Measurements from ENCODE around the gene SHMT2. TPM values are rescaled to one million over a fixed set of nuclear protein-coding genes. Genes with fewer than 3 reads are reported as not detected.
A peak's percentile ranks its signal among the peaks of the same experiment; 100 is the strongest.

The SHMT2 gene
- total RNA-seq, 2 donors from 2014 or later = 49.6 to 51.4 TPM

- WGBS = 81% methylated on average over 5 of the region's 5 CpGs
- TF ChIP-seq CTCF (IDR thresholded peaks at IDR 0.05) (no peak), POLR2AphosphoS5 (IDR thresholded peaks at IDR 0.05) (peak; percentile 77)
- H3K27me3 ChIP-seq (replicated peaks; ENCODE audit: insufficient read depth) = peaks cover 2% of the 10 kb centered on the region
- H3K4me3 ChIP-seq = no peak overlapping the region
- peak; percentile 67 for DNase-seq (ENCODE audit: low spot score)
- no peaks in the 10 kb centered on the region for H3K36me3 ChIP-seq
- H3K4me1 ChIP-seq (replicated peaks) = peaks cover 20% of the 10 kb centered on the region
- peak overlapping the region in 1 of 2 donors; percentile 42 for H3K27ac ChIP-seq
- intact Hi-C loops (cut with DNase I) = no loop called here
- no peaks in the 10 kb centered on the region for H3K9me3 ChIP-seq
These were observed 11.3 kb upstream of the SHMT2 start for GRCh38 chr12:57218030-57218853.

DNA sequence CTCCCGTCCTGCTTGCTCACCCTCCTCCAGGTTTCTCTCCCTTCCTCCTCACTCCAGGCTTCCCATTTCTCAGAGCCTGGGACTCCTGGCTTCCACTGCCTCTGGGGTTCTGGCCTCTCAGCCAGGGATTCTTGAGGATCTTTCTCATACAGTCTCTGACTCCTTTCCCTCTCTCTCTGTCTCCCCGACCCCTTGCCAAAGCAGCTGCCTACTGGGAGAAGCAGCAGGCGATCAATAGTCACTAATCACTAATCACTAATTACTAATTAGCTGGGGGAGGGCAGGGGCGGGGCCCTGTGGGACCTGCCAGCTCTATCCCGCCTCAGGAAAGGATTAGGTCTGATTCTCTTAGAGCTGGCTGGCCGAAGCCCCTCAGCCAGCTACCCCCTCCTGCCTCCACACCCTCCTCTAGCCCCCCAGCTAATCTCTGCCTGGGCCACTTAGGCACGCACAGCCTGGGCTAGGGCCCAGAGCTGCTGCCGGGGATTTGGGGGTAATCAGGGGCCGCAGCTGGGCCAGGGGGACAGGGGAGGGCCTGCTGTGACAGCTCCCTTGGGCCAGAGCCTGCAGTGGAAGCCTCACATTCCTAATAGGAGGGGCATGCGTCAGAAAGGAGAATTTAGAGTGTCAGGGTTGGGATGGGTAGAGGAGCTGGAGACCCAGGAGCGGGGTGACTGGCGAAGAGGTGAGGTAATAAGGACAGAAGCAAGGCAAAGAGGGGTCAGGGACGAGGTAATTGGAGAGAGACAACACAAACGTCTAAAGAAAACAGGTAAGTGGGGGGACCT is 10.1 kb upstream of the SHMT2 start:
- WGBS = 72% methylated on average over 14 of the region's 14 CpGs
- intact Hi-C loops (cut with DNase I) = no loop called here
- H3K36me3 ChIP-seq = no peaks in the 10 kb centered on the region
- no peak for TF ChIP-seq POLR2AphosphoS5 (IDR thresholded peaks at IDR 0.05)
- no peak for TF ChIP-seq POLR2A (IDR thresholded peaks at IDR 0.05)
- TF ChIP-seq CTCF (IDR thresholded peaks at IDR 0.05) = no peak
- H3K27me3 ChIP-seq (replicated peaks; ENCODE audit: insufficient read depth) = peaks cover 2% of the 10 kb centered on the region
- peaks cover 12% of the 10 kb centered on the region for H3K4me1 ChIP-seq (replicated peaks)
- no peak overlapping the region for H3K27ac ChIP-seq
- no peaks in the 10 kb centered on the region for H3K9me3 ChIP-seq
- DNase-seq (ENCODE audit: low spot score) = no peak
- no peak overlapping the region for H3K4me3 ChIP-seq

DNA sequence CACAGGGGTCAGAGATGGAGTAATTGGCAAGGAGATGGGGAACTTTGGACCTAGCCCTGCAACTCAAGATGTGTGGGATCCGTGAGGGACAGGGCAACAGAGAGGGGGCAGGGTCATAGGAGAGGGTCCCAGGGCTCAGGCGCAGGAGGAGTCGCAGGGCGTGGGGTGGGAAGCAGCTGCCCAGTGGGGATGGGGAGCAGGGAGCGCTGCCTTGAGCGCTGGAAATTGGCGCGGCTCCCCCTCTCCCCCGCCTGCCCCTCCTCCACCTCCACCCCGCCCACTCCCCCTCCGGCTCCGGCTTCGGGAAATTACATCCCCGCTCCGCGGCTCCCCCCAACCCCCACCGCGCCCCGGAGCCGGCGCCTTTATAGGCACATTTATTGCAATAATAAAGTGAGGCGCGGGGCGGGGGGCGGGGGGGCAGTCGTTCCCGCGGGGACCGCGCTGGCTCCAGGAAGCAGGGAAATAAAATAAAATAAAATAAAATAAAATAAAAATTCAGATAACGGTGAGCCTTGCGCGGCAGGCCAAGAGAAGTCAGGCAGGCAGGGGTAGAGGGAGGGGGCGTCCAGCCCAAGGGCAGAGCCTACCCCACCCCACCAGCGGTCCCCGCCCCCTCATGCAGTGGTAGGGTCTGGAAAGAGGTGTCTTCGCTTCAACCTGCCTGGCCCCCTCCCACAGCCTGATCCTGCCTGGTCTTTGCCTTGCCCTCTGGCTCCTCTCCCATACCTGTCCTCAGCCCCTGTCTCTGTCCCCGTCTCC is 9.3 kb upstream of the SHMT2 start:
- Histone ChIP-seq H3K27ac (no peak overlapping the region), H3K27me3 (replicated peaks; ENCODE audit: insufficient read depth) (peaks cover 5% of the 10 kb centered on the region), H3K4me1 (replicated peaks) (peaks cover 12% of the 10 kb centered on the region), H3K4me3 (no peak overlapping the region), H3K9me3 (no peaks in the 10 kb centered on the region), H3K36me3 (no peaks in the 10 kb centered on the region)
- intact Hi-C loops (cut with DNase I) = no loop called here
- DNase-seq (ENCODE audit: low spot score) = no peak
- 7% methylated on average over 38 of the region's 38 CpGs for WGBS
- no peak for TF ChIP-seq POLR2AphosphoS5 (IDR thresholded peaks at IDR 0.05)
- no peak for TF ChIP-seq CTCF (IDR thresholded peaks at IDR 0.05)
- no peak for TF ChIP-seq POLR2A (IDR thresholded peaks at IDR 0.05)

DNA sequence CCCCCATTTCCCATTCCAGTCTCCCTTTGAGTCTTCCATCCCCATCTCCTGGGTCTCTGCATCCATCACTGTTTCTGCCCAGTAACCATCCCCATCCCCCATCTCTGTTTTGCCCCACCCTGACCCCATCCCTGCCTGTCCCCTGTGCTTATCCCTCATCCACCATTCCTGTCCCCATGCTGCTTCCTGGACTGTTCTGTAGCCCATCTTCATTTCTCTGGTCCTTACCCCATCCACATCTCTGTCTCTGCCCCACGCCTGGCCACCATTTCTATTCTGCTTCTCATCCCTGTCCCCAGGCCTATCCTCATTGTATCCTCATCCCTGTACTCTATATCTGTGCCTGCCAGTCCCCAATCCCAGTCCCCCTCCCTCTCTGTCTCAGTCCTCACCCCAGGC is 8.7 kb upstream of the SHMT2 start:
- no peak for DNase-seq (ENCODE audit: low spot score)
- H3K4me1 ChIP-seq (replicated peaks) = peaks cover 12% of the 10 kb centered on the region
- H3K27me3 ChIP-seq (replicated peaks; ENCODE audit: insufficient read depth) = peaks cover 5% of the 10 kb centered on the region
- H3K9me3 ChIP-seq = no peaks in the 10 kb centered on the region
- WGBS = 74% methylated on average over 1 of the region's 1 CpG
- no peak overlapping the region for H3K27ac ChIP-seq
- H3K4me3 ChIP-seq = no peak overlapping the region
- TF ChIP-seq POLR2A (IDR thresholded peaks at IDR 0.05) (no peak), CTCF (IDR thresholded peaks at IDR 0.05) (no peak), POLR2AphosphoS5 (IDR thresholded peaks at IDR 0.05) (no peak)
- no peaks in the 10 kb centered on the region for H3K36me3 ChIP-seq
- intact Hi-C loops (cut with DNase I) = no loop called here

Data from prostate gland (tissue), 2 donors.